HFFc6 (cell line): ENCODE results near the gene NDUFB5. TPM values are rescaled to one million over a fixed set of nuclear protein-coding genes. Genes with fewer than 3 reads are reported as not detected.
"Not testable (repeated sequence)": the region's sequence is repeated elsewhere in the genome, so short reads cannot be mapped to it uniquely, and the experiment has no call there.

Source experiments
- DNase-seq: peaks from one replicate; pipeline ENCODE4 v3.0.0-alpha.2; 2018
- H3K27ac Mint-ChIP-seq: 2 replicates; pipeline ENCODE4 v1.8.0; 2020; ENCODE audit warnings: mild to moderate bottlenecking, mixed read lengths
- H3K27me3 Mint-ChIP-seq: 2 replicates; pipeline ENCODE4 v1.8.0; 2021; ENCODE audit warnings: mild to moderate bottlenecking, moderate library complexity, mixed read lengths; ENCODE audit not compliant: insufficient read depth
- H3K36me3 Mint-ChIP-seq: 2 replicates; pipeline ENCODE4 v1.8.0; 2021; ENCODE audit warnings: low read depth, mixed read lengths
- H3K4me1 Mint-ChIP-seq: 2 replicates; pipeline ENCODE4 v1.8.0; 2020; ENCODE audit warnings: low read depth, mixed read lengths
- H3K4me3 Mint-ChIP-seq: 2 replicates; pipeline ENCODE4 v1.8.0; 2020; ENCODE audit warnings: mild to moderate bottlenecking, moderate library complexity, mixed read lengths
- H3K9me3 Mint-ChIP-seq: 2 replicates; pipeline ENCODE4 v1.8.0; 2020; ENCODE audit warnings: mild to moderate bottlenecking, mixed read lengths
- CTCF ChIP-seq: fragments of 200-600 bp; sonication (generic); IDR thresholded peaks from 2 replicates; pipeline ENCODE4 v1.5.0; 2021; ENCODE audit warnings: antibody characterized with exemption, mild to moderate bottlenecking
- total RNA-seq, 6 experiments: library from RNA; stranded (reverse); fragmentation: NEBNext Ultra II Directional; extraction: Animal tissue kit (Norgen Biotek cat#: 25700); gene quantifications; 2 replicates in 1 of 6; 3 replicates in 5 of 6; pipeline ENCODE4 v1.2.3, GENCODE V29; 2021

NDUFB5 gene
- total RNA-seq, 6 experiments from 2014 or later = 91.3 to 114 (median 102) TPM

GRCh38 chr3:179640469-179640868 is 35.9 kb downstream of the NDUFB5 start:
- no peak overlapping the region for H3K27ac Mint-ChIP-seq
- no peaks in the 10 kb centered on the region for H3K9me3 Mint-ChIP-seq
- H3K4me1 Mint-ChIP-seq = peaks cover 7% of the 10 kb centered on the region
- H3K4me3 Mint-ChIP-seq = no peak overlapping the region; the same call in 1 of the 2 replicates
- no peak for TF ChIP-seq CTCF
- DNase-seq = no peak
- H3K27me3 Mint-ChIP-seq = peaks cover 1% of the 10 kb centered on the region; the same call in 1 of the 2 replicates
- H3K36me3 Mint-ChIP-seq = no peaks in the 10 kb centered on the region

- no peak for TF ChIP-seq CTCF
- Mint-ChIP-seq H3K27ac (no peak overlapping the region), H3K4me3 (no peak overlapping the region), H3K4me1 (peaks cover 17% of the 10 kb centered on the region), H3K9me3 (no peaks in the 10 kb centered on the region), H3K27me3 (peaks cover 3% of the 10 kb centered on the region; the same call in 1 of the 2 replicates), H3K36me3 (no peaks in the 10 kb centered on the region)
- no peak for DNase-seq
These were observed 38.3 kb downstream of the NDUFB5 start for GRCh38 chr3:179642871-179643270.

GRCh38 chr3:179643837-179644236 is 39.2 kb downstream of the NDUFB5 start:
- not testable (repeated sequence) for DNase-seq, H3K36me3 Mint-ChIP-seq, H3K4me3 Mint-ChIP-seq, H3K9me3 Mint-ChIP-seq, H3K27ac Mint-ChIP-seq, H3K27me3 Mint-ChIP-seq
- peaks cover 17% of the 10 kb centered on the region for H3K4me1 Mint-ChIP-seq

DNA sequence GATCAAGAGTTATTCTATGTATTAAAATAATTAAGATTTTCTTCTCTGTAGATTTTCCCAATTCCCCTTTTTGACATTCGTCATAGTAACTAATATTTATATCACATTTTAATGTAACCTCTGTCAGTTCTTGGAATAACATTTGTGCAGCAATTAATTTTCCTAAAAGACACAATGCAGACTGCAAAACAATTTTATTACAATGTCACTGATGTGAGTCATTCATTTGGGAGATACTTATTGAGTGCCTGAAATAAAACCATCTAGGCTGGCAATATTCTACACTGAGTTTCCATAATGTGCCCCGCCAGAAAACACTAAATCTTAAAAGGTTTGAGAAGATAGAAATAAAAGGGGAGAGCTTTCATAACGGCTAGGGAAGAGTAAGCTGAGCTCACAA is 41.6 kb downstream of the NDUFB5 start:
- peaks cover 17% of the 10 kb centered on the region for H3K4me1 Mint-ChIP-seq
- H3K27me3 Mint-ChIP-seq = peaks cover 3% of the 10 kb centered on the region; the same call in 1 of the 2 replicates
- no peak overlapping the region for H3K27ac Mint-ChIP-seq
- DNase-seq = no peak
- no peaks in the 10 kb centered on the region for H3K9me3 Mint-ChIP-seq
- H3K4me3 Mint-ChIP-seq = no peak overlapping the region
- TF ChIP-seq CTCF = no peak
- no peaks in the 10 kb centered on the region for H3K36me3 Mint-ChIP-seq

DNA sequence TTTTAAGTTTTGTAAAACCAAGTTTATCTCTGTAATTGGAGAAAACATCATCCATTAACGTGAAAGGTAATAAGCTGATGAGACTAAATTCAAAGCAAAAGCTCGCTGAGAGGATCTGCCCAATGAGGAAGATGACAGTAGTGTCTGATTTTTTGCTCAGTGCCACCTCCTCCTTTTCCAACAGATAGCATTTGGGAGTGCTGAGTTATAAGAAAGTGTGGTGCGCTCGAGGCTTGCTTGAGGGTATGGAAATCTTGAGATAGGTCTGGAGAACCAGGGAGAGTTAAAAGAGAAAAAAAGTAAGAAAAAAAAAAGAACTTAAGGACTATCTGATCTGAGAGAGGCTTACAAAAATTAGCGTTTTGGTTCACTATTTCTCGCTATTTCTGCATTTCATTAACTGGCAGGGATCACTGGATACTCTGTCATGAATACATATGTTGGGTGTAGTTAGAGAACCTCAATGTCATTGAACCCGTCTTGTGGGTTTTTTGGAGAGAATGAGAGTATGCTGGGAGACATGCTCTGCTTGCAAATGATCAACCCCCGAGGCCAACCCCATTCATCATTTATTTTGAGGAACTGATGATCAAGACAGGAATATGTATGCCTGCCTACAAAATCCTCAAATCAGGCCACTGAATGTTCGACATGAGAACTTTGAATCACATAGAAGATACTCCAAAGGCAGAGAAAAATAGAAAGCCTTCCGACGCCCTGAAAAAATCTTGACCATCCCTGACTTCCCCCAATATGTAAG is 47.3 kb downstream of the NDUFB5 start:
- H3K4me3 Mint-ChIP-seq = peak overlapping the region; percentile 94
- TF ChIP-seq CTCF = no peak
- no peaks in the 10 kb centered on the region for H3K9me3 Mint-ChIP-seq
- H3K27ac Mint-ChIP-seq = peak overlapping the region; percentile 91
- peaks cover 17% of the 10 kb centered on the region for H3K36me3 Mint-ChIP-seq
- DNase-seq = no peak
- H3K4me1 Mint-ChIP-seq = peaks cover 41% of the 10 kb centered on the region
- H3K27me3 Mint-ChIP-seq = peaks cover under 1% of the 10 kb centered on the region; the same call in 1 of the 2 replicates

DNA sequence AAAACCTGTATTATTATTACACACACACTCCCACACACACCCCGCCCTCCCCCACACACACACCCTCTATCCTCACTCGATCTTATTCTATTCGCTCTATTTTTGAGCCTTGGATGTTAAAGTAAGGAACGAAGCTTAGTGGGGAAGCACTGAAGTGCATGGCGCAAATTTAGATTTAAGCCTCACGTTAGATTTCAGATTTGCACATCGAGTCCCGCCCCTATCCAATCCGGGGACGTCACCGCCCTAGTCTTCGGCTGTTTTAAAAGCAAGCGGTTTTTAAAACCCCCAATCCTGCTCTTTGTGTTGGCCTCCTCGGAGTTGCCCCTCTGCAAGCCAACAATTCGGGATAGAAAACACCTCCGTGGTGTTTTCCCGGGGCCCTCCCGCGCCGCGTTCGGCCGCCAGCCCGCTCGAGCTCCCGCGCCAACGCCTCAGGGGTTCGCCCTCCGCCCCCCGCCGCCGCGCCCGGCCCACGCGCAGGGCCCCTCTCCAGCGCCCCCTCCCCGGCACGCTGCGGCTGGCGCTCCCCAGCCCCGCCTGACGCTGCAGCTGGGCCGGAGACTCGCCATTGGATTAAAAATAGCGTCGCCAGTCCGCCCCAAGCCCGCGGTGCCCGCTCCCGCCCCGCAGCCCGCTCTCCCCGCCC is 48.0 kb downstream of the NDUFB5 start, which contains the start of gene USP13:
Gene USP13, plus strand, starts transcription at position 594 of the 649 bp plus-strand sequence. CDS start 186 bp downstream, outside the sequence.
- Mint-ChIP-seq H3K4me3 (peak within 1 kb of the TSS; percentile 94), H3K27me3 (no peaks in the 10 kb centered on the region), H3K4me1 (peaks cover 42% of the 10 kb centered on the region), H3K36me3 (peaks cover 18% of the 10 kb centered on the region), H3K9me3 (no peaks in the 10 kb centered on the region), H3K27ac (peak within 1 kb of the TSS; percentile 92)
- peak; percentile 3; the same call in 1 of the 2 replicates for TF ChIP-seq CTCF
- DNase-seq = peak; percentile 77
